ENCODE measurements around the gene TPK1. TPM values are rescaled to one million over a fixed set of nuclear protein-coding genes. Genes with fewer than 3 reads are reported as not detected.

The TPK1 gene
- total RNA-seq, 4 donors from 2014 or later, result 6.8 to 11.9 (median 8.5) TPM

DNA sequence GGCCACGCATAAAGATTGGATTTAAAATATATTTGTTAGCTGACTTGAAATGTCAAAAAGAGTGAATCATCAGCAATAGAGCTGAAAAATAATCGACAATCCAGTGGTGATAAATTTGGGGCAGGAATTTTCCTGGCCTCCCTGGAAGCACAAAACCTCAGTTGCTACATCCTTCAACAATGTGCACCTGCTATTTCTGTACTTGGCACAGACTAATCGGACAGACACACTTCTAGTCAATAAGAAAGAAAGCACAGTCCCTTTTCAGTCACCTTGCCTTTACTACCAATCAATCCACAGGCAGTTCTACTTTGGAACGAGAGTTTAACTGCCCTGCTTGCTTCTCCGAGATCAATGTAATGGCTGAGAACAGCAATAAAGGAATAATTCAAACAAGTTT is 335.6 kb downstream of the TPK1 start:
- Histone ChIP-seq H3K4me3 (no peak overlapping the region), H3K9me3 (peaks cover 0 to 3% (median 0%) of the 10 kb centered on the region in 3 donors), H3K36me3 (no peaks in the 10 kb centered on the region), H3K4me1 (no peaks in the 10 kb centered on the region), H3K27ac (no peak overlapping the region), H3K27me3 (no peaks in the 10 kb centered on the region)
- WGBS, 2 donors (ENCODE audit: low coverage in 1 of 2), result 62 to 70% methylated on average over 5 of the region's 5 CpGs
- TF ChIP-seq POLR2AphosphoS5 (IDR thresholded peaks at IDR 0.05), result no peak
- TF ChIP-seq POLR2A (IDR thresholded peaks at IDR 0.05), result no peak
- TF ChIP-seq, protein P1, sequence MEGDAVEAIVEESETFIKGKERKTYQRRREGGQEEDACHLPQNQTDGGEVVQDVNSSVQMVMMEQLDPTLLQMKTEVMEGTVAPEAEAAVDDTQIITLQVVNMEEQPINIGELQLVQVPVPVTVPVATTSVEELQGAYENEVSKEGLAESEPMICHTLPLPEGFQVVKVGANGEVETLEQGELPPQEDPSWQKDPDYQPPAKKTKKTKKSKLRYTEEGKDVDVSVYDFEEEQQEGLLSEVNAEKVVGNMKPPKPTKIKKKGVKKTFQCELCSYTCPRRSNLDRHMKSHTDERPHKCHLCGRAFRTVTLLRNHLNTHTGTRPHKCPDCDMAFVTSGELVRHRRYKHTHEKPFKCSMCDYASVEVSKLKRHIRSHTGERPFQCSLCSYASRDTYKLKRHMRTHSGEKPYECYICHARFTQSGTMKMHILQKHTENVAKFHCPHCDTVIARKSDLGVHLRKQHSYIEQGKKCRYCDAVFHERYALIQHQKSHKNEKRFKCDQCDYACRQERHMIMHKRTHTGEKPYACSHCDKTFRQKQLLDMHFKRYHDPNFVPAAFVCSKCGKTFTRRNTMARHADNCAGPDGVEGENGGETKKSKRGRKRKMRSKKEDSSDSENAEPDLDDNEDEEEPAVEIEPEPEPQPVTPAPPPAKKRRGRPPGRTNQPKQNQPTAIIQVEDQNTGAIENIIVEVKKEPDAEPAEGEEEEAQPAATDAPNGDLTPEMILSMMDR (IDR thresholded peaks at IDR 0.05), result no peak
- no peak for TF ChIP-seq EP300 (IDR thresholded peaks at IDR 0.05)
- ATAC-seq, result no peak

DNA sequence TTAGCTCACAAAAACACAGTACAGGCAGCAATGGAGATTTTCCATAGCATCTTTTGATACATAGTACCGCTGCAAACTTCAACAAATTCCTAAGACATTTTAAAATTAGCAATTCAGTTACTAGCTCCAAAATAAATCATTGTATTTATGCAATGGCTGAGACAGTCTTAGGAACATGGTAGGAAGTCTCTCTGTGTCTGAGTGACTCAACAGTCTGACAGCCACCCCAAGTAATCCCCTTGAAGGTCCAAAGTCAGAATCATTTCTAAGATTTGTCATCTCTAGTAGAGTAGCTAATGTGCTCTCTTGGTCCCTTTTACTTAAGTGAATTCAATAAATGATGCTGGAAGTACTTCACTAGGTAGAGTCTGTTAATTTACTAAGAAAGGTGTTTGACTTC is 338.6 kb downstream of the TPK1 start:
- no peak for ATAC-seq
- 41% methylated on average over 1 of the region's 1 CpG; no CpG with 5 or more reads in 1 of the 2 donors for WGBS, 2 donors (ENCODE audit: low coverage in 1 of 2)
- H3K27me3 ChIP-seq, result no peaks in the 10 kb centered on the region
- H3K36me3 ChIP-seq, result no peaks in the 10 kb centered on the region
- H3K4me1 ChIP-seq, result no peaks in the 10 kb centered on the region
- no peak for TF ChIP-seq POLR2AphosphoS5 (IDR thresholded peaks at IDR 0.05)
- TF ChIP-seq EP300 (IDR thresholded peaks at IDR 0.05), result no peak
- no peak for TF ChIP-seq POLR2A (IDR thresholded peaks at IDR 0.05)
- TF ChIP-seq, protein P1 (IDR thresholded peaks at IDR 0.05), result no peak
- no peak overlapping the region for H3K4me3 ChIP-seq
- peaks cover 0 to 3% (median 0%) of the 10 kb centered on the region in 3 donors for H3K9me3 ChIP-seq
- H3K27ac ChIP-seq, result no peak overlapping the region

DNA sequence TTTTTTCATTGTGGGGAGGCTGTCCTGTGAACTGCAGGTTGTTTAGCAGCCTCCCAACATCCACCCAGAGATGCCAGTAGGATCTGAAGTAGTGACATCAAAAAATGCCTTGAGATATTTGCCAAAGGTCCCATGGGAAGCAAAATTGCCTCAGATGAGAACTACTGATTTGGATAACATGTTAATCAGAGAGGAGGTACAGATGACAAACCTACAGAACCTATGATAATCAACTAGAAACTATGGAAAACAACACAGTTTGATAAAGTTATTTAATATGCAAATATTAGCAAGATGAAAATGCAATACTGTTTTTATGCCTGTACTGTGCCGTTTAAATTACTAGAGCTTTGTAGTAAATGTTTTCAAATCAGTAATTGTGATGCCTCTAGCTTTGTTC is 341.5 kb downstream of the TPK1 start:
- WGBS, 2 donors (ENCODE audit: low coverage in 1 of 2), result 92 to 100% methylated on average over 1 of the region's 1 CpG
- no peak overlapping the region for H3K4me3 ChIP-seq
- no peak for ATAC-seq
- H3K4me1 ChIP-seq, result no peaks in the 10 kb centered on the region
- TF ChIP-seq, protein P1 (IDR thresholded peaks at IDR 0.05), result no peak
- TF ChIP-seq POLR2AphosphoS5 (IDR thresholded peaks at IDR 0.05) (no peak), POLR2A (IDR thresholded peaks at IDR 0.05) (no peak), EP300 (IDR thresholded peaks at IDR 0.05) (no peak)
- peaks cover 0 to 3% (median 0%) of the 10 kb centered on the region in 3 donors for H3K9me3 ChIP-seq
- no peaks in the 10 kb centered on the region for H3K27me3 ChIP-seq
- no peak overlapping the region for H3K27ac ChIP-seq
- H3K36me3 ChIP-seq, result no peaks in the 10 kb centered on the region

DNA sequence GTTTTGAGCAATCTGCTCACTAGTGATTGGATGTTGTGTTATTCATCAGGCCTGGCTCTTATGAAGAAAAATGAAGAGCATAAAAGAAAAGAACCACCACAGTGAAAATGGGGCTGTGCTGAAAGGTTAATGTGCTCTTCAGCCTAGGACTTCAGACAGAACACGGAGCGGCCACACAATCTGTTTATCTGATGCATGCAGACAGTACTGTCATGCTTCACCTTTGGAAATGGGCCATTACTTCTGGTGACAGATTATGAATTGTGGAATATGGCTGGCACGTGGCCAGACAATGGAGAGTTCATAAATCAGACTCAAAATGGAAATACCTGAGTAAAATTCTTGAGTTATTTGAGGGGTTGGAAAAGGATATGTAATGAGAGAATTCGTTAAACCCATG is 346.3 kb downstream of the TPK1 start:
- Histone ChIP-seq H3K27ac (no peak overlapping the region), H3K4me1 (no peaks in the 10 kb centered on the region), H3K4me3 (no peak overlapping the region), H3K36me3 (no peaks in the 10 kb centered on the region), H3K9me3 (peaks cover 0 to under 1% (median 0%) of the 10 kb centered on the region in 3 donors), H3K27me3 (no peaks in the 10 kb centered on the region)
- WGBS, 2 donors (ENCODE audit: low coverage in 1 of 2), result 64 to 73% methylated on average over 3 to 4 of the region's 4 CpGs
- TF ChIP-seq POLR2A (IDR thresholded peaks at IDR 0.05), result no peak
- TF ChIP-seq, protein P1 (IDR thresholded peaks at IDR 0.05), result no peak
- no peak for TF ChIP-seq EP300 (IDR thresholded peaks at IDR 0.05)
- TF ChIP-seq POLR2AphosphoS5 (IDR thresholded peaks at IDR 0.05), result no peak
- no peak for ATAC-seq

- Histone ChIP-seq H3K27ac (no peak overlapping the region), H3K4me1 (no peaks in the 10 kb centered on the region), H3K27me3 (no peaks in the 10 kb centered on the region), H3K36me3 (no peaks in the 10 kb centered on the region), H3K4me3 (no peak overlapping the region), H3K9me3 (no peaks in the 10 kb centered on the region)
- no peak for ATAC-seq
- TF ChIP-seq POLR2AphosphoS5 (IDR thresholded peaks at IDR 0.05) (no peak), POLR2A (IDR thresholded peaks at IDR 0.05) (no peak), EP300 (IDR thresholded peaks at IDR 0.05) (no peak)
- TF ChIP-seq, protein P1 (IDR thresholded peaks at IDR 0.05), result no peak
- WGBS, 2 donors (ENCODE audit: low coverage in 1 of 2), result 93 to 100% methylated on average over 3 to 4 of the region's 4 CpGs
These were observed 346.9 kb downstream of the TPK1 start for GRCh38 chr7:144488977-144489376.

All from gastroesophageal sphincter (tissue), 4 donors.